Vagina (tissue), 2 donors: ENCODE results near the gene OR52E5.

Experiments
- CTCF ChIP-seq, 3 experiments: fragments of 450-650 bp in 2 of 3; fragments of 200-600 bp in 1 of 3; sonication (generic) in 1 of 3; IDR thresholded peaks; one replicate each; pipeline ENCODE4 v1.5.1; 2017 to 2019; ENCODE audit warnings: antibody characterized with exemption in 3 of 3, mild to moderate bottlenecking in 2 of 3, moderate library complexity in 2 of 3
- POLR2A ChIP-seq, 2 donors: fragments of 450-650 bp; IDR thresholded peaks; one replicate each; pipeline ENCODE4 v1.6.1; 2017; ENCODE audit warnings: antibody characterized with exemption in 2 of 2, mild to moderate bottlenecking in 2 of 2, moderate library complexity in 2 of 2

GRCh38 chr11:5857590-5857989 lies 35.4 kb upstream of the OR52E5 start, which contains the start of gene OR52E8:
- TF ChIP-seq POLR2A (IDR thresholded peaks at IDR 0.05): no peak
- TF ChIP-seq CTCF (IDR thresholded peaks at IDR 0.05): no peak
